Ramos (cell line): ENCODE results near the gene TMEM9.

Experiments
- in situ Hi-C: fragments of 300-500 bp; cut with MboI; formaldehyde crosslinking; loops from one replicate; pipeline ENCODE4 v1.14.3; 2022; ENCODE audit warnings: low sequenced_read_pairs; ENCODE audit not compliant: unreplicated experiment

Gene TMEM9

DNA sequence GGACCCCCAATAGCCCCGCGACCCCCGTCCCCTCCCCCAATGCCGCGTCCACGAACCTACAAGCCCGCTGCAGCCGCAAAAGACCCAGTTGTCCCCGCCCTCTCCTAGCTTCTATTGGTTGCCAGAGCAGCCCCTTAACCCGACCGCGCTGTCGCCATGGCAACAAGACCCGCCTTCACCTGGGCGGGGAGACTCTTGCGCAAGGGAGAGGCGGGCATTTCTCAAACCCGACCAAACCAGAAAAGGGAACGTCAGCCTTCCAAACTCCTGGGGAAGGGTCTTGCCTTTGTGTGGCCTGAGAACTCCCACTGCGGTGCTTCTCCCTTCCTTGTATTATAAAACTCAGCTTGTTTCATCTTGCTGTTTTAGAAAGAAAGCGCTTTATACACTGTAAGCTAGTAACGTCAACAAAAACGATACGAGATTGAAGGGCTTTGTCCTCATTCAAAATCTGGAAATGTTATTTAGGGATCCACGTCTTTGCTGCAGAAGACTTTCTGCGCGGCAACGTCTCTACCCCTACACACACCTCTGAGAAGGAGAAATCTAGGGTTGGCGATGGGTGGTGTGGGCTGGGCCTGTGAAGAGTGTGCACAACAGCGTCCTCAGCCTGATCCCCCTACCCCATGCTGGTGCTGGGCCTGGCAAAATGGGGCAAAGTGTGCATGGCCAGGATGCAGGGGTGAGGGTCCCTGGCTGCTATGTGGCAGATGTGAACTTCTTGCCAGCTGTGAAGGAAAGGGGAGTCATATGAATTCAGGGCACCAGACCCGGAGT is at the start of gene TMEM9:
Gene TMEM9 (minus strand): TSS at position 86 of the 777 bp plus-strand sequence. CDS start 551 bp downstream, outside the sequence.
- in situ Hi-C loops = no loop called here

DNA sequence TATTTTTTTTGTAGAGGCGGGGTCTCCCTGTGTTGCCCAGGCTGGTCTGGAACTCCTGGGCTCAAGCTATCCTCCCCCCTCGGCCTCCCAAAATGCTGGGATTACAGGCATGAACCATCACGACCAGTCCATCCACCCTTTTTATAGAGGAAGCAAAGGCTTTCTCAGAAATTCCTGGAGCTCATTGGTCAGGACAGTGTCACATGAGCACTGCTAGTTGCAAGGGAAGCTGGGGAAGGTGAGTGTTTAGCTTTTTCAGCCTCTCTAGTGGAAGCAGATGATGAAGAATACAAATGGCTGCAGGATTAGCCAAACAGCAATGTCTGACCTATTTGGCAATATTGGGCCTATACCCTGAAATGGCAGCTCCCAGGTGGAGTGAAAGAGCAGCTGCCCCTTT is 44.3 kb upstream of the TMEM9 start:
- in situ Hi-C loops = no loop called here

DNA sequence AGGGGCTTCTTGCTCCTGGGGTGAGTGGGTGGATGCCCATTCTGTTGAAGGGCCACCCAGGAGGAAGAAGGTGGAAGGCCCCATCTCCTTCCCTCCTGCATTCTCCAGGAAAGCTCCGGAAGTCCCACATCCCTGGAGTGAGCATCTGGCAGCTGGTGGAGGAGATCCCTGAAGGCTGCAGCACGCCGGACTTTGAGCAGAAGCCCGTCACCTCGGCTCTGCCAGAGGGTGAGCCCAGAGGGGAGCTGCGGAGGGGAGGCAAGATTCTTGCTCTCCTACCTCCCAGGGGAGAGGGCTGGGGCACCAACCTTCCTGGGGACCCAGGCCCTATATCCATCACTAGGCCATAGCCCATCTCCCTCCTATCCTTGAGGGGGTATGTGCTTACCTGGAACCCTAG is 39.8 kb upstream of the TMEM9 start:
- in situ Hi-C loops = no loop called here

DNA sequence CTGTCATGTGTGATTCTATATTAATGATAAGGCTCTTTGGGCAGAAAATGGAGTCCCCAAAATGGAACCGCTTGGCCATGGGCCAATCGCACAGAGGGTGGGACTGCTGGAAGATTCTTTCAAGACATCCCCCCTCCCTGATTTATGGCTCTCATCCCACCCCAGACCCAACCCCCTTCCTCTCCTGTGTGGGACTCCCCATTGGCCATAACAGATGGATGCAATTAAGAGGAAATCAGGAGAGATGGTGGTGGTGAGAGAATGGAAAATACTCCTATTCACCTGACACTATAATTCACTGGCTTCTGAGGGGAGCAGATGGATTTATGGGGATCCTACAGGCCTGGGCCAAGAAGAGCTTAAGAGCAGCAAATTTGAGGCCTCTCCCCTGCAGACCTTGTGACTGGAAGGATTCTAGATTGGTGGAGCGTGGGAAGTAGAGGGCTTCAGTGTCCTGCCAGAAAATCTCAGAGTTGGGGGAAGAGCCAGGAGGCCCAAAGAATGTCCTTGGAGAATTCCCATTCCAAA is 38.1 kb upstream of the TMEM9 start:
- in situ Hi-C loops = no loop called here

DNA sequence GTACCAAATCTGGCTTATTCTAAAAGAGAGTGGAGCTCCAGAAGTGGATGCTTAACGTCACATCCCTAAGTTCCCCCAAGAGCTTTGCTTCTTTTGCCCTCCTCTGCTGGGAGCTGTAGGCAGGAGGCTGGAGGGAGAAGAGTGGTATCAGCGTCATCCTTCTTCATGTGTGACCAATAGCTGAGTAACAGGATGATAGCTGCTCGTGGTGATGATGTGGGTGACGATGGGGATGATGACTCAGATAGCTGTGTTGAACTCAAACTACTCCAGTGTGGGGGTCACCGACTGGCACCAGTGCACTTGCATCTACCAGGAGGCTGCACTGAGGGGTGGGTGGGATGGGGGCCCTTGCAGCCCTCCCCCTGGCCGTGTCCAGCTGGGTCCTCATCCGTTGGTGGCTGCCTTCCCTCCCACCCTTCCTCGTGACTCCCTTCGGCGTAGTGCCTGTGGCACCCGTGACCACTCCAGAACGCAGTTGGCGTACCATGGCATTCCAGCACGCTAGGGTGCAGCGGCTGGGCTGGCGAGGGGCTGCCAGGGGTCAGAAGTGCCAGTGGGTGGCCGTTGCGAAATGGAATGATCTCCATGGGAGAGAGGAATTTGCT is 37.5 kb upstream of the TMEM9 start:
- in situ Hi-C loops = no loop called here

DNA sequence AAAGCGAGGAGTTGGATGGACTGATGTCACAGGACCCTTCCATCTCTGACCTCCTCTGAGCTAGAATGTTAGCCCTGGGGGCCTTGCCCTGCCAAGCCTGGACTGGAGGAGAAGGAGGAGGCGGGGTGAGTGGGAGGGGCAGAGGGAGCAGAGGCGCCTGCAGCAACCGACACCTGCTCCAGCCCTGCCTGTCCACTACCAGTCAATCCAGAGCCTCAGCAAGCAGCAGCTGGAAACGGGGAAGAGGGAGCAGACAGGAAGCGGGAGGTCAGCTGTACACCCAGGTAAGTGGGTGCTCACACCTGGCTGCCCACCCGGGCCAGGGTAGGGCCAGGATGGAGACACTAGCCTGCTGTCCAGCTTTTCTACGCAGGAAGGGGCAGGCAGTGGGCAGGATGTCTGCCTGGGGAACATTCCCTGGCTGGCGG is 36.4 kb upstream of the TMEM9 start, which contains the start of gene IGFN1:
Gene IGFN1 (plus strand): TSS at position 201 of the 428 bp plus-strand sequence. CDS start 2,470 bp downstream, outside the sequence.
- in situ Hi-C loops = no loop called here

DNA sequence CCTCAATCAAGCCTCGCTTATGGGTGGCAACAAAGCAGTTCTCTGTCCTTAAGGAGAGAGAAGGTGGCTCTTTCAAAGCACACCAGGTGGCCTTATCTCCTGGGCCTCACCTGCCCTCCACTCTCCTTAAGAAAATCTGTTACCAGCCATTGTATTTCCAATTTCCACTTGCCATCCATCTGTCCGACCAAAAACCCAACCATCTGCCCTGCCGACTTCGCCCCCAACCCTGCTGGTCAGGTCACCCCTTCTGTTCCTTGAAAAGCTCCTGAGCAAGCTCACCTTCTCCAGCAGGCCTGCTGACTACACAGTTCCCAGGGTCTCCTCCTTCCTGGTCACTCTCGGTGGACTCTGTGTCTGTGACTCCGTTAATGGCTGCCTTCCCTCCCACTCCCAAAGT is 35.7 kb upstream of the TMEM9 start:
- in situ Hi-C loops = no loop called here

DNA sequence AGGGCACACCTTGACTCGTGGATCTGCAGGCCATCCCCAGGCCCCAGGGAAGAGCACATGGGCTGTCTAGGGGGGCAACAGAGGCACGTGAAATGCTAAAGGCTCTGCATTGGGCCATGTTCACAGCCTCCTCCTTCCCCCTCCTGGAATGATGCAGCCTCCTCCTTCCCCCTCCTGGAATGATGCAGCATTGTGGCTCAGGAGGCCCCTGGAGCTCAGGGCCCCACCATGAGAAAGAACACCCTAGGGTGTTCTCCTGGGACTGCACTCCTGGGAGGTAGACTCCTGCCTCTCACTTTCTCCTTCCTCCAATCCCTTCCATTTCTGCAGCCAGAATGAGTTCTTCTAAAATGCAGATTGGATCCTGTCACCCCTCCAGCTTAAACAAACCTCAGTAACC is 34.8 kb upstream of the TMEM9 start:
- in situ Hi-C loops = no loop called here

DNA sequence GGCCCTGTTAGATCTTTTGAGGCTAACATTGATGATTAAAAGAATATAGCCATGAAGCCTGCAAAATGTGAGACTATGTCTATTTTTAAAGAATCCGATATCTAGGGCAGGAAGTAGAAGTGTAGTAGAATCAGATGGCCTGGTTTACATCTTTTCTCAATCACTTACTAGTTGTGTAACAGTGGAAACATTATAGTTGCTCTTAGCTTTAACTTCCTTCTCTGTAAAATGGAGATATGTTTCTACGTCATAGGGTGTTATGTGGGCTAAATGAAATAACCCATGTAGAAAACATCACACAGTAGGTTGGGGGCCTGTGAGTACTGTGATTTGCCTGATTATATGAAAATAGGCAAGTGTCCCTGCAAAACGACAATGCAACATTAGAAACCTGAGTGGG is 31.9 kb upstream of the TMEM9 start:
- in situ Hi-C loops = no loop called here

DNA sequence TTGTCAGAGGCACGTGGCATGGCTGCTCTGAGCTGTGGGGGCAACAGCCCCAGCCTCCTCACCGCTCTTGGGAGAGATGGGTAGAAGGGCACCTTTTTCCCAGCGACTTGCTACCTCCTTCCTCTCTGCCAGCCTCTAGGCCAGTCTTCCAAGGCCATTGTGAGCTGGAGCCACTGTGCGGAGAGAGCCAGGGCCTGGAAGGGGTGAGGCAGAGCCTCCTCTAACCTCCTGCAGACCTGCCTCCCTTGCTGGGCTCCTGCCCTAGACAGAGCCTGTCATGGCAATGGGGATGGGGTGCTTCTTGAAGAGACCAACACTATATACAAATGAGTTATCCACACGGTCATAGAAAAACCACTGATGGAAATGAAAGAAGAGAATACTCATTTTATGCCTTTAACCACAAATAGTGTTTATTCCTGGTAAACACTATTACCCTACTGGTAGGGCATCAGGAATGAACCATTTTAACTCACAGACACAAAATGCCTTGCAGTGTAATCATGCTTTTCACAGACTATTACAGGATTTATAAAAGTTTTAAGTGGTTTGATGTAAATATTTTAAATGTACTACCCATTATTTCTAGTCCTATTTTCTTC is 31.4 kb upstream of the TMEM9 start:
- in situ Hi-C loops = no loop called here

DNA sequence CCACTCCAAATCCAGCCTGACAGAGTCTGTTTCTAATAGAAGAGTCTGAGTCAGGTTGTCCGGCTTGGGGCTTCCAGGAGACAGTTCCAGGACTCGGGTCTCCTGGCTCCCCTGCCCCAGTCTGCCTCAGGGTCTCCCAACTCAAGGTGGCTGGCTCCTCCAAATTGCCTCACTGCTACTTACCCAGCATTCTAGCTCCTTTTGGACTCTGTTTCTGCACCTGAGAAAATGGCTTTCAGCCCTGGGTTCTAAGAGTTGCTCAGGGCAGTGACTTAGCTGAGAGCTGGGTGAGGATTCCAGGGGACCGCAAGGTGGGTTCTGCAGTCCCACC is 30.8 kb upstream of the TMEM9 start:
- in situ Hi-C loops = no loop called here

DNA sequence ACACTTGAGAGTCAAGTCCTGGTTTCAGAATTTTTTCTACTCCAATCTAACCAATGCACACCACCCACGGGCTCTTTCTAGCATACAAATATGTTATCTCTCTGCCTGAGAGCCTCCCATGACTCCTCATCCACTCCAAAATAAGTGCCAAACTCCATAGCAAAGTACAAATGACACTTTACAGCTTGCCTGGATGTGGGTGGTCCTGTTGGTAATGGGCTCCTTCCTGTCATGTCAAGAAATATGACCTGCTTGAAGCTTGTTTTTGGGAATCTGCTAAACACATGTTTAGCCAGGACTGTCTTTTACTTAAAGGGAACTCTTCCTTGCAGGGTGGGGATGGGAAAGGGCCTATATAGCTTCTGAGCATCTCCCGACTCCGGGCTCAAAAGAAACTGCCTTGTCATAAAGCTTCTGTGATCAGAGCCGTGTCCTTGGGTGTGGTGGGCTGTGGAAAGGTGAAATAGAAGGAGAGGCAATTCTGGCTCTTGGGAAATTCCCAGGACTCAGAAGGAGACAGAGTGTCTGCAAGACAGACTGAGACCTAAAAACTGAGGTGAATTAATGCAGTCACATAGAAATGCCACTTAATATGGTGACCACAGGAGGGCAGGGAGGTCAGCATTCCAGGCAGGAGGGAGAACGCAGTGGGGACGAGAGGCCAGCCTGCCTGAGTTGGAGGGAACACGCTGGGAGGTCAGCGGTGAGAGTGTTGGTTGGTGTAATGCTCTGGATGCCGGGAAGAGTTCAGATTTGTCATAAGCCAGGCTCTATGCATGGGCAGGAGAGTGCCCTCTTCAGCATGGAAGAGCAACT is 30.2 kb upstream of the TMEM9 start:
- in situ Hi-C loops = no loop called here

DNA sequence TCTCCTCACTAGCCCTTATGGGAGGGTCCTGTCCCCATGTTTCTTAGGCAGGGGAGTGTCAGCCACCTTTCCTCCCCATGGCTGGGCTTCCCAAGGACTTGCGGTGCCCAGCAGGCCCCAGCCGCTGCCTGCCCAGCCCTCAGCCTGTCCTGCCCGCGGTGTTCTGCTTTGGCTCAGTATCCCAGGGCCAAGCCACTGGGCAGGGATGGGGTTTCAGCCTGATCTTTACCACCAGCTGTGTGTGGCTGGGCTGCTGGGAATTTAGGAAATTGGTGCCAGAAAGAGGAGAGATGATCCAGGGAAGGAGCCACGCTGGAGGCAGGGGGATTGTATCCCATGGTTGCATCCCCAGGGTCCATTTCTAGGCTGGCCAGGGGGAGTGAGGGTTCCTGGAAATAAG is 29.5 kb upstream of the TMEM9 start:
- in situ Hi-C loops = no loop called here

DNA sequence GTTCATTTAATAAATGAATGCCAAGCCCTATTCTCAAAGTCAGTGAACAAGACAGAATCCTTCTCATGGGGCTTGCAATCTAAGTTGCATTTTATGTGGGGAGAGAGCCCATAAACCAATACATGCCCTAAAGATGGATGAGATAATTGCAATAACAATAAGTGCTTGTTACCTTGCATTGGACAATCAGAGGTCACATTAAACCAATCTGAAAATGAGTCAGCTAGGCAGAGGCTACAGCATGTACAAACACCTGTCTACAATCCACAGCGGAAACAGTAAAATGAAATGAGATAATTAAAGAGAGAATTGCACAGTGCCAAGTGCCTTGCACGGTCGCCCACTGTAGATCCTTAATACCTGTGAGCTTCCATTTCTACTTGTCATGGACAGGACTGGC is 28.9 kb upstream of the TMEM9 start:
- in situ Hi-C loops = no loop called here

DNA sequence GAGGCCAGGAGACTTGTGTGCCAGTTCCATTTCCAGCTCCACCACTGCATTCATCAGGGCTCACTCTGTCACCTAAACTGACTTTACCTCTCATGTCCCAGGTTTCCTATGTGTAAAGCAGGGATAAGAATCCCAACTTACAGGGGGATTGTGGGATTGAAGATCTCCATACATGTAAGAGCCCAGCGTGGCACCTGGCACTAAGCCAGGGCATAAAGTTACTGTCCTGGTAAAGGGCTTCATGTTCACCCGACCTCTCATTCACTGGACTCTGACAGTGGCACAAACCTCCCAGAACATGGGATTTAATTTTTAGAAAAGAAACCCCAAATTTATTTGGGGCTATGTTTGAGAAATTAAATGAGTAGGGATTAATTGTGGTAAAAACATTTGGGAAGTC is 27.5 kb upstream of the TMEM9 start:
- in situ Hi-C loops = no loop called here

DNA sequence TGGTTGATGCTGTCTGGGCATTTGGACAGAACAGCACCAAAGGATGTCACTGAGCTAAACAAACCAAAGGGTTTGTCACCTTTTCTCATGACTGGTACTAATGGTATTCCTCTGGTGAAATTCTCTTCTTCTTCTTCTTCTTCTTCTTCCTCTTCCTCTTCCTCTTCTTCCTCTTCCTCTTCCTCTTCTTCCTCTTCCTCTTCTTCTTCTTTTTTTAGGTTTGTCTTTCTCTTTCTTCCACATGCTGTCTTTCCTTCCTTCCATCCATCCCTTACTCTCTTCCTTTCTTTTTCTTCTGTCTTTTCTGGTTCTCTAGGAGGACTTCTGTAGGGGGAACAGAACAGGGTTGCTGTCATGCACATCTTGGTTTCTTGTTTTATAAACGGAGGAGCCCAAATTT is 27.0 kb upstream of the TMEM9 start:
- in situ Hi-C loops = no loop called here

DNA sequence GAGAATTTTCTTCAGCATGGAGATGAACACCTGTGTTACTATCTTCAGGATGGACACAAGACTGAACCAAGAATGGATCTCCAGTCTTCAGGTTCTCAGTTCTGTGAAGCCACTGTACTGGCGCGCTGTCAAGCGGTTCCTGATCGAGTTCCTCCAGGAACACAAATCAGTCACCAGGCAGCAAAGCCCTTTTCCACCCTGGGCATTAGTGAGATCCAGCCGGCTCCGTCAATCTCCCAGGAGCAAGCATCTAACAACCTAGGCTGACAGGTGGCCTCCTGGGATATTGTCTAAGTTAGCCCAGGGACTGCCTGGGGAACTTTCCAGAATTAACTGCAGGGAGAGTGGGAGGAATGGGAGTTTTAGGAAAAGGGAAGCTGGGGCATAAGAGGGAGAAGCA is 26.6 kb upstream of the TMEM9 start:
- in situ Hi-C loops = no loop called here

DNA sequence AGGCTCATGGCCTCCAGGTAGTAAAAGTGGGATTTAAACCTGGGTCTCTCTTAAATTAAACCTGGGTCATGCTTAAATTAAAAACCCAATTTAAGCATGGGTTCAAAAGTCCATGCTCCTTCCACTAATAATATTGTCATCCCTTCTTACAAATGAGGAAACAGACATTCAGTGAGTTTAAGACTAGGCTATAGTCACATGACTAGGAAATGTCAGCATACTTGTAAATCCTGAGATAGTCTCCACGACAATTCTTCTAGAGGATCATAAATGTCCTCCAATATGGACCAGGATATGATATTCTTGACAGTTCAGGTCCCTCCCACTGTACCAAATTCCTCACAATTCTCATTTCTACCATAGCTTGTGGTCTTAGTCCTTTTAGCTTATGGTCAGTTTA is 25.9 kb upstream of the TMEM9 start:
- in situ Hi-C loops = no loop called here

DNA sequence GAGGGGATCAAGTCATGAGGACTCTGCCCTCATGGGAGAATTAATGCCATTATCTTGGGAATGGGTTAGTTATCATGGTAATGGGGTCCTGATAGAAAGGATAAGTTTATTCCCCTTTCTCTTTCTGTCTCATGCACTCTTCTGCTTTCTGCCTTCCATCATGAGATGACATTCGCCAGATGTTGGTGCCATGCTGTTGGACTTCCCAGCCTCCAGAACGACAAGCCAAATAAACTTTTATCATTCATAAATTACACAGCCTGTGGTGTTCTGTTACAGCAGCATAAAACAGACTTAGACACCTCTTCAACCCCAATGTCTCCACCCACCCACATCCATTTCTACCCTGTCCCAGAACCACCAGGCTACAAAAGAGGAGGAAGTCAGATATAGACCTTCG is 24.4 kb upstream of the TMEM9 start:
- in situ Hi-C loops = no loop called here

DNA sequence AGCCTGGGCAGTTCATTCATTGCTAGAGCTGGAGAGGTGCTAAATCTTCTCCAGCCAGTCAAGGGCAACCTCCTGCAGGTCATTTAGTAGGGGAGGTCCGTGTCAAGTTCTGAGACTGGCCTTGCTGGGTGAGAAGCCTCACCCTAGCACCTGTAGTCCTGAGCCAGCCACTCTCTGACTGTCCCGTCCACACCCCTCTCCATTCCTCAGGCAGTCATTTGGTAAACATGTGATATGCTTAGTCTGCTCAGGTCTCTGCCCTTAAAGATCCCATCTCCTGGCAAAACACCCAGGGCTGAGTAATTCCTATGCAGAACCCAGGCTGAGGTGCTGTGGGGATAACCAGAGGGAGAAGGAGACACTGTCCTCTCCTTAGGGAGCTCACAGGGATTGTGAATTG is 22.7 kb upstream of the TMEM9 start:
- in situ Hi-C loops = no loop called here
